IPS-20b (cell line): ENCODE results near the gene FBXL17.

ENCODE experiments used
- H3K27ac ChIP-seq: one replicate; pipeline ENCODE4 v1.5.1; 2013; ENCODE audit warnings: low read length
- H3K27me3 ChIP-seq: 2 replicates; pipeline ENCODE4 v1.6.1; 2013; ENCODE audit warnings: mild to moderate bottlenecking, low read length, inconsistent platforms; ENCODE audit not compliant: insufficient read depth
- H3K36me3 ChIP-seq: 2 replicates; pipeline ENCODE4 v1.6.1; 2013; ENCODE audit warnings: low read depth, mild to moderate bottlenecking, inconsistent platforms, low read length, moderate library complexity; ENCODE audit not compliant: insufficient read depth
- H3K4me1 ChIP-seq: 2 replicates; pipeline ENCODE4 v1.6.1; 2013; ENCODE audit warnings: mild to moderate bottlenecking, control low read depth, inconsistent platforms, low read length, moderate library complexity; ENCODE audit not compliant: insufficient read depth
- H3K4me3 ChIP-seq: 2 replicates; pipeline ENCODE4 v1.5.1; 2013; ENCODE audit warnings: mild to moderate bottlenecking, low read length, inconsistent platforms
- H3K9ac ChIP-seq: 2 replicates; pipeline ENCODE4 v1.6.1; 2013; ENCODE audit warnings: low read depth, mild to moderate bottlenecking, inconsistent platforms, low read length, moderate library complexity
- H3K9me3 ChIP-seq: 2 replicates; pipeline ENCODE4 v1.6.1; 2013; ENCODE audit warnings: mild to moderate bottlenecking, low read depth, low read length, inconsistent platforms; ENCODE audit not compliant: insufficient read depth

FBXL17 gene

GRCh38 chr5:107915176-107915812 lies 466.6 kb downstream of the FBXL17 start:
- Histone ChIP-seq H3K9me3 (no peaks in the 10 kb centered on the region), H3K36me3 (no peaks in the 10 kb centered on the region), H3K27ac (no peak overlapping the region), H3K4me1 (peaks cover 6% of the 10 kb centered on the region; the same call in 1 of the 2 replicates), H3K9ac (no peak overlapping the region), H3K27me3 (no peaks in the 10 kb centered on the region), H3K4me3 (no peak overlapping the region)

GRCh38 chr5:107913494-107913893 lies 468.4 kb downstream of the FBXL17 start:
- Histone ChIP-seq H3K4me3 (no peak overlapping the region), H3K9ac (no peak overlapping the region), H3K9me3 (no peaks in the 10 kb centered on the region), H3K36me3 (no peaks in the 10 kb centered on the region), H3K27me3 (no peaks in the 10 kb centered on the region), H3K4me1 (peaks cover 6% of the 10 kb centered on the region; the same call in 1 of the 2 replicates), H3K27ac (no peak overlapping the region)

GRCh38 chr5:107900721-107901120 lies 481.2 kb downstream of the FBXL17 start:
- Histone ChIP-seq H3K27ac (no peak overlapping the region), H3K27me3 (no peaks in the 10 kb centered on the region), H3K4me1 (no peaks in the 10 kb centered on the region), H3K9ac (no peak overlapping the region), H3K36me3 (no peaks in the 10 kb centered on the region), H3K4me3 (no peak overlapping the region), H3K9me3 (no peaks in the 10 kb centered on the region)

- no peak overlapping the region for H3K4me3 ChIP-seq
- no peak overlapping the region for H3K9ac ChIP-seq
- H3K27me3 ChIP-seq = no peaks in the 10 kb centered on the region
- H3K36me3 ChIP-seq = no peaks in the 10 kb centered on the region
- no peaks in the 10 kb centered on the region for H3K4me1 ChIP-seq
- H3K27ac ChIP-seq = no peak overlapping the region
- no peaks in the 10 kb centered on the region for H3K9me3 ChIP-seq
Measured at GRCh38 chr5:107894361-107894760, 487.5 kb downstream of the FBXL17 start.

GRCh38 chr5:107893642-107894041 lies 488.3 kb downstream of the FBXL17 start:
- H3K4me3 ChIP-seq = no peak overlapping the region
- H3K27me3 ChIP-seq = no peaks in the 10 kb centered on the region
- no peaks in the 10 kb centered on the region for H3K4me1 ChIP-seq
- H3K9ac ChIP-seq = no peak overlapping the region
- H3K36me3 ChIP-seq = no peaks in the 10 kb centered on the region
- no peaks in the 10 kb centered on the region for H3K9me3 ChIP-seq
- H3K27ac ChIP-seq = no peak overlapping the region

GRCh38 chr5:107889387-107889786 lies 492.5 kb downstream of the FBXL17 start:
- H3K4me1 ChIP-seq = no peaks in the 10 kb centered on the region
- no peak overlapping the region for H3K4me3 ChIP-seq
- no peaks in the 10 kb centered on the region for H3K27me3 ChIP-seq
- no peak overlapping the region for H3K9ac ChIP-seq
- no peaks in the 10 kb centered on the region for H3K9me3 ChIP-seq
- H3K36me3 ChIP-seq = no peaks in the 10 kb centered on the region
- H3K27ac ChIP-seq = no peak overlapping the region

- Histone ChIP-seq H3K4me3 (no peak overlapping the region), H3K9me3 (no peaks in the 10 kb centered on the region), H3K4me1 (peaks cover 1% of the 10 kb centered on the region; the same call in 1 of the 2 replicates), H3K9ac (no peak overlapping the region), H3K27ac (no peak overlapping the region), H3K36me3 (no peaks in the 10 kb centered on the region), H3K27me3 (no peaks in the 10 kb centered on the region)
Measured at GRCh38 chr5:107888541-107888940, 493.4 kb downstream of the FBXL17 start.

- H3K36me3 ChIP-seq = no peaks in the 10 kb centered on the region
- H3K27me3 ChIP-seq = no peaks in the 10 kb centered on the region
- no peak overlapping the region for H3K27ac ChIP-seq
- peaks cover 3% of the 10 kb centered on the region; the same call in 1 of the 2 replicates for H3K4me1 ChIP-seq
- no peak overlapping the region for H3K9ac ChIP-seq
- no peak overlapping the region for H3K4me3 ChIP-seq
- no peaks in the 10 kb centered on the region for H3K9me3 ChIP-seq
Measured at GRCh38 chr5:107887166-107887943, 494.5 kb downstream of the FBXL17 start.

- Histone ChIP-seq H3K27ac (no peak overlapping the region), H3K4me3 (no peak overlapping the region), H3K4me1 (peaks cover 3% of the 10 kb centered on the region; the same call in 1 of the 2 replicates), H3K27me3 (no peaks in the 10 kb centered on the region), H3K9me3 (no peaks in the 10 kb centered on the region), H3K9ac (no peak overlapping the region), H3K36me3 (no peaks in the 10 kb centered on the region)
Measured at GRCh38 chr5:107885601-107886000, 496.3 kb downstream of the FBXL17 start.

GRCh38 chr5:107884871-107885270 lies 497.0 kb downstream of the FBXL17 start:
- Histone ChIP-seq H3K27ac (no peak overlapping the region), H3K4me1 (peaks cover 3% of the 10 kb centered on the region; the same call in 1 of the 2 replicates), H3K36me3 (no peaks in the 10 kb centered on the region), H3K9me3 (no peaks in the 10 kb centered on the region), H3K9ac (no peak overlapping the region), H3K27me3 (no peaks in the 10 kb centered on the region), H3K4me3 (no peak overlapping the region)

GRCh38 chr5:107878661-107879060 lies 503.2 kb downstream of the FBXL17 start:
- no peak overlapping the region for H3K27ac ChIP-seq
- peaks cover 20% of the 10 kb centered on the region for H3K4me1 ChIP-seq
- H3K4me3 ChIP-seq = no peak overlapping the region
- H3K36me3 ChIP-seq = no peaks in the 10 kb centered on the region
- H3K9me3 ChIP-seq = no peaks in the 10 kb centered on the region
- H3K9ac ChIP-seq = no peak overlapping the region
- H3K27me3 ChIP-seq = no peaks in the 10 kb centered on the region

- Histone ChIP-seq H3K9me3 (no peaks in the 10 kb centered on the region), H3K4me3 (no peak overlapping the region), H3K27ac (no peak overlapping the region), H3K36me3 (no peaks in the 10 kb centered on the region), H3K4me1 (peaks cover 21% of the 10 kb centered on the region), H3K9ac (no peak overlapping the region), H3K27me3 (no peaks in the 10 kb centered on the region)
Measured at GRCh38 chr5:107876906-107877305, 505.0 kb downstream of the FBXL17 start.
